ENCODE data around the gene AGBL1. TPM values are rescaled to one million over a fixed set of nuclear protein-coding genes. Genes with fewer than 3 reads are reported as not detected.
A peak's percentile ranks its signal among the peaks of the same experiment; 100 is the strongest.

Gene AGBL1
- total RNA-seq (2014; rRNA removed; shearing (Covaris generic)), result not detected in 2 replicates

DNA sequence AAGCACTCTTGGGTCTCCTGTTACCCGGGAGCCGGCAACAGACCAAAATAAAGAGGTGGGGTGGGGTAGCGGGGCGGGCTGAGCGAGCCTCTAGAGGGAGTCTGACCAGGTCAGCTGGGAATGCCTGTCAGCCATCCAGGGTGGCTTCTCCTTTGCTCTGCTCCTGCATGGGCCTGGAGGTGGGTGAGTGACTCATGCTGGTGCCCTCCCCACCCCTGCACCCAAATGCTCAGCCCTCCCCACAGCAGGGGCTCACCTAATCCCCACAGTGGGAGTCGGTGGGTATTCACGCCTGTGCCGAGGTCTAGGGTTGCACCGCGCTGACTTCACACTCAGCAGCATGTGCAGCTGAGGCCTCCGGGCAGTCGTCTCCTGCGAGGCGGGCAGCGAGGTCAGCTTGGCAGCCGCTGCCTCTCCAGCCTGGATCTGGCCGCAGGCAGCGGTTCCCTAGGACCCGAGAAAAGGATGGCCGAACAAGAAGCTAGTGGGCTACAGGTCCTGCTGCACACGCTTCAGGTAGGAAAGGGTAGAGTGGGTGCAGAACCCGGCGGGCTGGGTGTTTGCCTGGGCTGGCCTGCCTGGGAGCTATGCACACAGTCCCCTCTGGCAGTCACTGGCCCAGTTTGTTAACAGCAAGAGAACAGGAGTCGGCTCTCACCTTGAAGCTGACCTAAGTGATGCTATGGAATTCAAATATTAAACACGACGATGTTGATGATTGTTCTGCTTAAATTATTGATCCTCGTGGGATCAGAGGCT is at the start of gene AGBL1:
Gene AGBL1, plus strand, starts transcription at position 364 of the 759 bp plus-strand sequence.
- peak; percentile 0 for DNase-seq (ENCODE audit: low read depth)

DNA sequence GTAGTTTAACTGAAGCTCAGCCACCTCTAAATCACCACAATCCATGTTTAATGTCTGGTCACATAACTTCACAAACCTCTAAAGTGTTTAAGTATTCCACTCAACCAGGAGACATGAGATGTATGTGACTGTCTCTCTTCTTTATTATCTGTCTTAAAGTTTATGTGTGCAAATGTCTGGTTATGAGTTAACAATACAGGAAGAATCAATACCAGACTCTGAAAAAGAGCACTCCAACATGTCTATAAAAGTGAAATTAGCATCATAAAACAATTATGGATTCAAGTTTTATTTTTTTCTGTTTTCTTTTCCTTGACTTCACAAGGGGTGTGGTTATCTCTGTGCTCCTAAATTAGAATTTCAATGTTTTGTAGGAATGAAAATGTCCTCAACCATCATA is 44.8 kb upstream of the AGBL1 start:
- DNase-seq (ENCODE audit: low read depth), result no peak

DNA sequence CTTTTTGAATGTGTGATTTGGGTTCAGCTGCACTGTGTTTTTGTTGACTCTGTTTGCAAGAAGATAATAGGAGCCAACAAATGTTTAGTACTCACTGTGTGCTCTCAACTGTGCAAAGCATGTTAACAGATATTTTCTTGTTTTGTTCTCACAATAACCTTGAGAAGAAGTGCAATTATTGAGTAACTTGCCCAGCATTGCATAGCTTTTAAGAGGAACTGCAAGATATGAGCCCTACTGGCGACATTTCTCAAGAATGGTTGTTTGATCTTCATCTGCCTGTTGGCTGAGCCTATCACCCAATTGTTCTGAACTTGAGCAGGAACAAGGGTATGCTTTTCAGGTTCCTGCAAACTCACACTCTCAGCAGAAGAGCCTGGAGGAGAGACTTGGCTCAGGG is 43.4 kb upstream of the AGBL1 start:
- DNase-seq (ENCODE audit: low read depth), result no peak

GRCh38 chr15:86038491-86038890 is 41.2 kb upstream of the AGBL1 start:
- no peak for DNase-seq (ENCODE audit: low read depth)

GRCh38 chr15:86040356-86041033 is 39.2 kb upstream of the AGBL1 start:
- DNase-seq (ENCODE audit: low read depth), result no peak

GRCh38 chr15:86041399-86041798 is 38.3 kb upstream of the AGBL1 start:
- no peak for DNase-seq (ENCODE audit: low read depth)

GRCh38 chr15:86042226-86042625 is 37.4 kb upstream of the AGBL1 start:
- no peak for DNase-seq (ENCODE audit: low read depth)

DNA sequence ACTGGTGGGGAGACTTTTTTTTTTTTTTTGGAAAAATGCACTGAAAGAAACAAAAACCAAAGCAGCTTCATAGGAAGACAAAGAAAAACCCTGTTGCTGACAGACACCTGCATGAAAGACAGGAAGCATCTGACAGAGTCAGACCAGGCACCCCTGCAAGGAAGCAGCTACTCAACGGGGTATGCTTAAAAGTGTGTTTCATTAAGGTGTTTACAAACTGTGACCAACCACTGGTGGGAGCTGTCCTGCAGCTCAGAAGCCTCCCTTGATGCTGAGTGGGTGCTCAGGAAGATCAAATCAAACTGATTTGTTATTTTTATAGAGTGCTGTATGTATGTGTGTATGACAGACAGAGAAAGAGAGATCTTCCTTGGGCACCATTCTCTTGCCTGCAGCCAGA is 34.7 kb upstream of the AGBL1 start:
- no peak for DNase-seq (ENCODE audit: low read depth)

GRCh38 chr15:86054338-86054737 is 25.3 kb upstream of the AGBL1 start:
- DNase-seq (ENCODE audit: low read depth), result no peak

DNA sequence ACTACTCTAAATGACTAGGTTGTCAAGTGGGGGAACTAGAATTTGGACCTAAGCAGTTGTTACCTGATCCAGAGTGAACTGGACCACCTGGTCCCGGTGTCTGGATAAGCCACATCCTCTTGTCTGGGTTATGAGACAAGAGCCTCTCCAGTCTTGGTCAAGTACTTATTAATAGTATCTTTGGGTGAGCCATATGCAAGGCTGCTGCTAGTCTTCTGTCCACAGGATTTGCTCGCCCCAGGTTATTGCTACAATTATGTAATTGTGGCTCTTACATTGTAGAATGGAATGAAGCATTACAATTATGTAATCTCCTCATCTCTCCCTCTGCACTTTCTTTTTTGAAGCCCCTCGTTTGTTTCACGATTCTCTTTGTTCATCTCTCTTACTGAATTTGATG is 24.0 kb upstream of the AGBL1 start:
- DNase-seq (ENCODE audit: low read depth), result no peak

GRCh38 chr15:86059851-86060250 is 19.8 kb upstream of the AGBL1 start:
- DNase-seq (ENCODE audit: low read depth), result no peak

DNA sequence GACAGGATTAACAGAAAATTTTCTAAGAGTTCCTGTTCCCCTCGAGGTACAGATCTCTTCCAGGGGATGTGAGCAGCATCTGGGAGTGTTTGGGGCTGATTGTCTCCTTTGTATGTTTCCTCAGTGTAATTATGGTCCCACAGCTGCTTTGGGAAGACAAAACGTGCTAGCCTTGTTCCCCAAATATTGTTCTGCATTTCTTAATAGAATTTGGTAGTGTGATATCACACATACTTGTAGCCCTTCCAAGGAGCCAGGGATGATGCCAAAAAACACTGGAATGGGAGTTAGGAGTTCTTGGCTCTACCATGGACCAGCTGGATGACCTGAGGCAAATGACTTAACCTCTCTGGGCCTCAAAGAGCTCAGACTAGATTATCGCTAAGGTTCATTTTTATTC is 19.0 kb upstream of the AGBL1 start:
- no peak for DNase-seq (ENCODE audit: low read depth)

DNA sequence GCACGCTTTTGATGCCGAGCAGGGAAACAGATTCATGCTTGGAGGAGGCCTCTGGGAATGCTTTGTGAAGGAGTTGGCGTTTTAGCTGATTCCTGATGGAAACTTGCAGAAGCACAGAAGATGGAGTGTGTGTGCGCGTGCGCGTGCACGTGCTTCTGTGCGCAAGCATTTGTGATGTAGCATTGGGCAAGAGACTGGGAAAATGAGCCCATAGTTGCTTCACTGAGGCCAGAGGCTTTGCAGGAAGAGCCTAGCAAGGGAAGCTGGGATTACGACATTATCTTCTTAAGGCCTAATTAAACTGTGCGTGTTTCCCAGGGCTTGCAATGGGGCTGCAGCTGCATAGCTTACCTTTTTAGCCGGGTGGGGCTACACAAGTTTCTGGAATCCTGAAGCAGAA is 18.1 kb upstream of the AGBL1 start:
- no peak for DNase-seq (ENCODE audit: low read depth)

DNA sequence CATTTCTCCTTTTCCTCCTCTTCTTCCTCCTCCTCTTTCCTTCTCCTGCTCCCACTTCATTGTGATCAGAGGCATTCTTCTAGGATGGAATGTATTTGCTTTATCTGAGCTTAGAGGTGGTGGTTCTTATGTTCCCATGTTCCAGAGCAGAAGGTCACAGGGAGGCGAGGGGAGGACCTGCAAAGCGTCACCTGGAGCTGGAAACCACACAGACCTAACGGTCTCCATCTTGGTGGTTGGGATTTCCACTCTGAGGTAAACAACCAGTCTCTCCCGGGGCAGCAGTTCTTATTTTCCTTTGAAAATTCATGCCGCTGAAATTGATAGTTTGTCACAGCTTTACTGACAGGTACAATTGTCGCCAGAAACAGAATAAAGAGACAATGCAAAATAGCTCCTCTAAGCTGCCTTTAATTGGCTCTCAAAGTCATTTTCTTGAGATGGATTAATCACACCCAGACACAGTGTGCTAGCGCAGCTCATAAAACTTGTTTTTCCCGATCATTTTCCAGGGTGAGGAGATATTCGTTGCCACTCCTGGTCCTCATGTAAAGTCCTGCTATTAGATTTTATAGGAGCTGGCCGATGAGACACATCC is 16.9 kb upstream of the AGBL1 start:
- DNase-seq (ENCODE audit: low read depth), result no peak

GRCh38 chr15:86063356-86064095 is 16.1 kb upstream of the AGBL1 start:
- DNase-seq (ENCODE audit: low read depth), result no peak

DNA sequence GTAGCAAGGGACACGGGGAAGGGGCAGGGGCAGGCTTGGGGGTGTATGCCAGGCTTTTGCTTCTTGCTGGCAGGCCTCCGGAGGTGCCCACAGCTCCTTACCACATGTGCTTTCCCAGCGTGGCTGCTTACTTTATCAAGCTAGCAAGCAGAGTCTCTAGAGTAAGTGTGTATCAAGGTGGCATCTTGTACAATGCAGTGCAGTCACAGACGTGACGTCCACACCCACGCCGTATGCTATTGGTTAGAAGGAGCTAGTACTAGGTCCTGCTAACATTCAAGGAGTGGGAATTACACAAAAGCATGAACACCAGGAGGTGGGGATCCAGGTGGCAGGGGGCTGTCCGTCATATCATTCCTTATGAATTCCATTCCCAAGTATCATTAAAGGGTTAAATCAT is 15.3 kb upstream of the AGBL1 start:
- DNase-seq (ENCODE audit: low read depth), result no peak

DNA sequence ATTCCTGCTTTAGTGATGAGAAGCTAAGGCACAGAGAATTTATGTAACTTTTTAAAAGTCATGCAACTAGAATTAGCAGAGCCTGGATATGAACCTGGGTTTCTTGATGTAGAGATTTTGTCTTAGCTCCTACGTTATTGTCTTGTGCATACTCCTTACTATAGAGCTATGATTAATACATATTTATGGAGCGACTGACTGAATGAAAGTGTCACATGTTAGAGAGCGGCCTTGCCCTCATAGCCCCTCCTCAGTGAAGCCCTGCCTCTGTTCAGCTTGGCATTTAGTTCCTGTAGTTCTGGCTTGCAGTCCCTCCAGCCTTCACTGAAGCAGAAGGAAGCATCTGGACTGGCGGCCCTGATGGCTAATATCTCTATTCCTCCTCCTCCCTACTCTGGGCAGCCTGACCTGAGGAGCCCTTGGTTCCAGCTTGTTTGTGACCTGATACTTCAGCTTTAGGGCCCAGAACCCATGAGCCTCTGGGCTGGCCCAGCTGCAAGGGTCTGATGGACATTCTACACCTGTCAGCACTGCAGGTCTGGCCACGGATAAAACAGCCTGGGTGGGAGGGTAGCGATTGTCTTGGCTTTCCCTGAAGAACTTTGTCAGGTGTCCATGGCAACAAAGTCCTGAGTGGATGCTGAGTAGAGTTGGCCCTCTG is 13.4 kb upstream of the AGBL1 start:
- no peak for DNase-seq (ENCODE audit: low read depth)

- no peak for DNase-seq (ENCODE audit: low read depth)
Measured at GRCh38 chr15:86073281-86073680, 6.4 kb upstream of the AGBL1 start.

DNA sequence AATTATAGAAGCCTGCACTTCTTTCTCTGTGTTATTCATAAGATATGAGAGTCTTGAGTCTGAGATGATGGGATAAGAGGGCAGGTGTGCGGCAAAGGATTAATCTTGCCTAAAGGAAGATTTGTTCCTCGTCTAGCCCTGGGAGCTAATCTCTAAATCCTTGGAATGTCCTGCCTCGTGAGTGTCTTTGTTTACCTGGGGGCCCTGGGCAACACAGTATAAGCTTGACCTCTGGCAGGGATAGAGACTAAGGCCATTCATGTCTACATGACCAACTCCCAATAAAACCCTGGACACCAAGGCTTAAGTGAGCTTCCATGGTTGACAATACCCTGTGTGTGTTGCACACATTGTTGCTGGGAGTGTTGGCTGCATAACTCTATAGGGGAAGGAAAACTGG is 3.2 kb upstream of the AGBL1 start:
- no peak for DNase-seq (ENCODE audit: low read depth)

DNA sequence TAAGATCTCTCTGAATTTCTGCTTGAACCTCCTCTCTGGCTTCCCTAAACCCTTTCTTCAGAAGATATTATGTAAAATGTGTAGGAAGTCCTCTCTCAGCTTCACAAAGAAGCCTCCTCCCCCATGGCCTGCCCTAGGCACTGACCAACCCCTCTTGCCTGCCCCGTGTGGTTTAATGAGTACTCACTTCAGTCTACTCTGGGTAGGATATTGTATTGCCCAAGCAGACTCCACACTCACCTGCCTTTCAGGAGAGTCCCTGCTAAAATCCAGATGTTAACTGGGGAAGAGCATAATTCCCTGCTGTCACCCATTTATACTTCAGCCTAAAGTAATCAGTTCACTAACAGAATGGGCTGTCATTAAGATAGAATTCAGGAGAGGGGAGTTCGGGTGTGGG is 2.6 kb upstream of the AGBL1 start:
- DNase-seq (ENCODE audit: low read depth), result no peak

DNA sequence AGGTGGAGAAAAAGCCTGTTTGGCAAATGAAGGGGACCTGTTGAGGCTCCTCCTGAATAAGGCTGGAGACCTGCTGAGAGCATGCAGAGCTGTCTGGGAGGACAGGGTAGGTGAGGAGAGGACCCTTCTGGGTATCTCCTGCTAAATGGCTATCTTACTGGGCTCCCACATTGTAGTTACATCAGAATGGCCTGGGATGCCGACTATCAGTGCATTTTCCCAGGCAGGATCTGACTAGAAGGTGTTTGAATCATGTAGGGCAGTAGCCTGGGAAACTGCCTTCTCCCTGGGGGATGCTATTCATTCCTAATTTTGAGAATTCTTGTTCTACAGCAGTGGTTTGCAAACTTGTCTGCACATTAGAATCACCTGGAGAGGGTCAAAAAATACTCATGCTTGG is 631 bp downstream of the AGBL1 start:
- DNase-seq (ENCODE audit: low read depth), result no peak

Measured in M059J (cell line).